Measurements from ENCODE around the gene CDKN2AIPNL.
"Not testable (repeated sequence)": the region's sequence is repeated elsewhere in the genome, so short reads cannot be mapped to it uniquely, and the experiment has no call there.

The CDKN2AIPNL gene

GRCh38 chr5:134398609-134399155 lies 13.0 kb downstream of the CDKN2AIPNL start:
- no peak for DNase-seq (ENCODE audit: extremely low read depth, low read depth)
- TF ChIP-seq CTCF (IDR thresholded peaks at IDR 0.05; ENCODE audit: low read depth, low read length): no peak

GRCh38 chr5:134397196-134397595 lies 14.5 kb downstream of the CDKN2AIPNL start:
- DNase-seq (ENCODE audit: extremely low read depth, low read depth): no peak
- TF ChIP-seq CTCF (IDR thresholded peaks at IDR 0.05; ENCODE audit: low read depth, low read length): no peak

- no peak for TF ChIP-seq CTCF (IDR thresholded peaks at IDR 0.05; ENCODE audit: low read depth, low read length)
- no peak for DNase-seq (ENCODE audit: extremely low read depth, low read depth)
These were observed 15.4 kb downstream of the CDKN2AIPNL start for GRCh38 chr5:134396274-134396673.

GRCh38 chr5:134394932-134395331 lies 16.7 kb downstream of the CDKN2AIPNL start:
- no peak for DNase-seq (ENCODE audit: extremely low read depth, low read depth)
- no peak for TF ChIP-seq CTCF (IDR thresholded peaks at IDR 0.05; ENCODE audit: low read depth, low read length)

- no peak for DNase-seq (ENCODE audit: extremely low read depth, low read depth)
- no peak for TF ChIP-seq CTCF (IDR thresholded peaks at IDR 0.05; ENCODE audit: low read depth, low read length)
These were observed 19.4 kb downstream of the CDKN2AIPNL start for GRCh38 chr5:134392301-134392700.

- no peak for TF ChIP-seq CTCF (IDR thresholded peaks at IDR 0.05; ENCODE audit: low read depth, low read length)
- DNase-seq (ENCODE audit: extremely low read depth, low read depth): no peak
These were observed 24.2 kb downstream of the CDKN2AIPNL start for GRCh38 chr5:134387443-134387842.

- no peak for DNase-seq (ENCODE audit: extremely low read depth, low read depth)
- no peak for TF ChIP-seq CTCF (IDR thresholded peaks at IDR 0.05; ENCODE audit: low read depth, low read length)
These were observed 27.5 kb downstream of the CDKN2AIPNL start for GRCh38 chr5:134383980-134384697.

- not testable (repeated sequence) for DNase-seq (ENCODE audit: extremely low read depth, low read depth)
These were observed 29.5 kb downstream of the CDKN2AIPNL start for GRCh38 chr5:134382204-134382603.

All from AG09319 (cell line).